Uterus (tissue), 4 donors: ENCODE results near the gene HSD11B1L. TPM values are rescaled to one million over a fixed set of nuclear protein-coding genes. Genes with fewer than 3 reads are reported as not detected.

Source experiments
- DNase-seq, 2 donors: peaks; one replicate each; pipeline ENCODE4 v3.0.0-alpha.2; 2019 to 2020
- H3K27ac ChIP-seq, 2 donors: fragments of 200-600 bp; sonication (generic); 1 replicate in 1 of 2; 2 replicates in 1 of 2; pipeline ENCODE4 v1.5.1; 2016 to 2018
- H3K27me3 ChIP-seq, 2 donors: fragments of 200-600 bp; sonication (generic); one replicate each; pipeline ENCODE4 v1.5.1; 2018 to 2019; ENCODE audit warnings: control low read depth in 1 of 2
- H3K36me3 ChIP-seq, 2 donors: fragments of 200-600 bp; sonication (generic); one replicate each; pipeline ENCODE4 v1.5.1; 2019; ENCODE audit warnings: control low read depth in 1 of 2
- H3K4me1 ChIP-seq, 2 donors: fragments of 200-600 bp; sonication (generic); one replicate each; pipeline ENCODE4 v1.5.1; 2018 to 2019; ENCODE audit warnings: control low read depth in 1 of 2
- H3K4me3 ChIP-seq, 2 donors: fragments of 200-600 bp; sonication (generic); 1 replicate in 1 of 2; 2 replicates in 1 of 2; pipeline ENCODE4 v1.5.1; 2018 to 2019; ENCODE audit warnings: mild to moderate bottlenecking in 1 of 2
- H3K9me3 ChIP-seq, 2 donors: fragments of 200-600 bp; sonication (generic); one replicate each; pipeline ENCODE4 v1.5.1; 2019; ENCODE audit warnings: control low read depth in 1 of 2
- CTCF ChIP-seq, 4 experiments: fragments of 200-600 bp in 2 of 4; fragments of 450-650 bp in 2 of 4; sonication (generic) in 2 of 4; IDR thresholded peaks; one replicate each; pipeline ENCODE4 v1.5.1; 2016 to 2019; ENCODE audit warnings: antibody characterized with exemption in 4 of 4, mild to moderate bottlenecking in 2 of 4, moderate library complexity in 1 of 4
- POLR2A ChIP-seq, 2 donors: fragments of 450-650 bp; IDR thresholded peaks; one replicate each; pipeline ENCODE4 v1.6.1; 2016; ENCODE audit warnings: antibody characterized with exemption in 2 of 2, mild to moderate bottlenecking in 1 of 2, moderate library complexity in 1 of 2
- intact Hi-C: fragments of 100-400 bp; cut with DNase I; formaldehyde crosslinking; loops from one replicate; pipeline ENCODE4 v1.15.1; 2023; ENCODE audit warnings: low total_unique reads
- total RNA-seq, 4 donors: library from RNA; depleted of rRNA in 3 of 4; stranded (reverse); fragments of >200 nt in 3 of 4; gene quantifications; one replicate each; pipeline versions ENCODE4 v1.1.0 to v1.2.4, GENCODE V29; 2014 to 2023
- donor health status: DM: yes; HTN: yes; CAD: no.

Gene HSD11B1L
- total RNA-seq, 4 donors from 2014 or later, result 0.26 to 17.8 (median 7.1) TPM

DNA sequence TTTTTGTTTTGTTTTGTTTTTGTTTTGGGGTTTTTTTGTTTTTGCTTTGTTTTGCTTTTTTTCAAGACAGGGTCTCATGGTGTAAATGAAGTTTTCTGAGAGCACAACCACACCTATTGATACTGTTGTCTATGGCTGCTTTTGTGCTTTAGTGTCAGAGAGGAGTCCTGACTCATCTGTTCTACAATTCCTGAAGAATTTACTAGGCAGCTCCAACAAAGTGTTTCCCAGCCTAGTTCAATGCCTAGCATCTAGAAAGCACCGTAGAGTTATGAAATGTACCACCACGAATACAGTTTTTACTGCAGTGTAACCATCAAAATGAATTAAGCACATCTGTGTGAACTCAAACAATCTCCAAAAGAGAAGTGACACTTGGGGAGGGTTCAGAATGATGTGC is 36.8 kb upstream of the HSD11B1L start:
- no peaks in the 10 kb centered on the region for H3K9me3 ChIP-seq
- no peaks in the 10 kb centered on the region for H3K4me1 ChIP-seq
- TF ChIP-seq CTCF (IDR thresholded peaks at IDR 0.05), result no peak
- no peak for TF ChIP-seq POLR2A (IDR thresholded peaks at IDR 0.05)
- H3K4me3 ChIP-seq, result no peak overlapping the region
- H3K27me3 ChIP-seq, result no peaks in the 10 kb centered on the region
- no peak for DNase-seq
- no peak overlapping the region for H3K27ac ChIP-seq
- no peaks in the 10 kb centered on the region for H3K36me3 ChIP-seq
- intact Hi-C loops, result no loop called here

DNA sequence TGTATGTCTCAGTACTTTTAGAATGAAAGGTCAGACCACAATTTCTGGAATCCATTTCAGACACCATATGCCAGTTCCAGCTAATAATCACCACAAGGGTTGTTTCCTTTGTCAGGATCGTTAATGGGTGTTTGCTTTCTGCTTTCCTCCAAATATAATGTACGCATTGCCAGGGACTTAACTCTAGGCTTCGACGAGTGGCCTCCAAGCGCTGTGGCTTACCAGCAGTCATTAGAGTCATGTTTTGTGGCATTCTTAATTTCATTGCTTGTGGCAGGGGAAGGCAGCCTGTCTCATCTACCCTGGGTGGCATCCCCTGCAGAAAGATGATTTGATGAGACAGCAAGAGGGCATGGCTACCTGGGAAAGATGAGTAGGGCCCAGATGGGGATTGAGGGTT is 35.4 kb upstream of the HSD11B1L start:
- Histone ChIP-seq H3K36me3 (no peaks in the 10 kb centered on the region), H3K4me1 (no peaks in the 10 kb centered on the region), H3K27me3 (no peaks in the 10 kb centered on the region), H3K9me3 (no peaks in the 10 kb centered on the region), H3K27ac (no peak overlapping the region), H3K4me3 (no peak overlapping the region)
- no peak for TF ChIP-seq CTCF (IDR thresholded peaks at IDR 0.05)
- TF ChIP-seq POLR2A (IDR thresholded peaks at IDR 0.05), result no peak
- DNase-seq, result no peak
- intact Hi-C loops, result no loop called here

GRCh38 chr19:5646703-5647102 is 34.1 kb upstream of the HSD11B1L start:
- intact Hi-C loops, result no loop called here

DNA sequence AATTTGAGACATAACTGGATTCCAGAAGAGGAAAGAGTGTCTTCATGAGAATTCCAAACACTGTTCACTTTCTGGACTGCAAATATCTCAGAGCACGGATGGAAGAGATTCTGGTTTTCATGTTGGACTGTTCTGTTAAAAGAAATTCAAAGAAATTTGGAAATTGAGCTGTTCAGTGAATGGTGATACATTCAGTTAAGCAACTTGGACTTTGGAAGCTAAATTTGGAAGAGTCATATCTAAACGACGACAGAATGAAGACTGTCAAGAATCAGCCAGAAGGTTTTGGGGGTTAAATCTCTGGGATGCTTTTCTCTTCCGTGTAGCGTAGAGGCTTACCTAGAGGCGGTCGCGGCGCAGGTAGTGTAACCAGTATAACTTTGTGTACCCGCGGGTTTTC is 32.4 kb upstream of the HSD11B1L start:
- H3K36me3 ChIP-seq, result peaks cover 0 to 2% of the 10 kb centered on the region in 2 donors
- intact Hi-C loops, result no loop called here
- DNase-seq, result no peak
- H3K4me1 ChIP-seq, result no peaks in the 10 kb centered on the region
- H3K27ac ChIP-seq, result no peak overlapping the region
- no peaks in the 10 kb centered on the region for H3K9me3 ChIP-seq
- no peak overlapping the region for H3K4me3 ChIP-seq
- no peaks in the 10 kb centered on the region for H3K27me3 ChIP-seq
- TF ChIP-seq POLR2A (IDR thresholded peaks at IDR 0.05), result no peak
- no peak for TF ChIP-seq CTCF (IDR thresholded peaks at IDR 0.05)

More at GRCh38 chr19:5646703-5647102, 34.1 kb upstream of the HSD11B1L start:
- H3K4me1 ChIP-seq, result no peaks in the 10 kb centered on the region
- H3K27me3 ChIP-seq, result no peaks in the 10 kb centered on the region
- no peak overlapping the region for H3K27ac ChIP-seq
- DNase-seq, result no peak
- no peaks in the 10 kb centered on the region for H3K36me3 ChIP-seq
- no peaks in the 10 kb centered on the region for H3K9me3 ChIP-seq
- H3K4me3 ChIP-seq, result no peak overlapping the region
- TF ChIP-seq POLR2A (IDR thresholded peaks at IDR 0.05), result no peak
- no peak for TF ChIP-seq CTCF (IDR thresholded peaks at IDR 0.05)

- Histone ChIP-seq H3K9me3 (no peaks in the 10 kb centered on the region), H3K27ac (no peak overlapping the region), H3K4me3 (no peak overlapping the region), H3K27me3 (no peaks in the 10 kb centered on the region), H3K36me3 (peaks cover 0 to 2% of the 10 kb centered on the region in 2 donors), H3K4me1 (no peaks in the 10 kb centered on the region)
- intact Hi-C loops, result no loop called here
- no peak for TF ChIP-seq CTCF (IDR thresholded peaks at IDR 0.05)
- TF ChIP-seq POLR2A (IDR thresholded peaks at IDR 0.05), result no peak
- no peak for DNase-seq
Measured at GRCh38 chr19:5651361-5651760, 29.5 kb upstream of the HSD11B1L start.
